HEK293 (cell line): ENCODE results near the gene ITGA3.

ENCODE experiments used
- CTCF ChIA-PET: fragments of 350-600 bp; formaldehyde crosslinking; extraction: SDS; loops from one replicate; lab custom pipeline; 2021; ENCODE audit warnings: antibody characterized with exemption; lab: Yijun Ruan, JAX
- POLR2A ChIA-PET: fragments of 300-600 bp; formaldehyde crosslinking; extraction: SDS; loops from one replicate; lab custom pipeline; 2020; ENCODE audit warnings: antibody characterized with exemption, inconsistent platforms; lab: Yijun Ruan, JAX
- H3K27ac ChIP-seq: fragments of 200-500 bp; sonication (Bioruptor generic); 2 replicates; pipeline ENCODE4 v1.5.1; 2014; ENCODE audit warnings: low read depth, low read length, control low read depth, inconsistent platforms; ENCODE audit errors: extremely low read depth
- H3K36me3 ChIP-seq, 2 experiments: fragments of 200-500 bp in 1 of 2; sonication (Bioruptor generic) in 1 of 2; 1 replicate in 1 of 2; 2 replicates in 1 of 2; pipeline ENCODE4 v1.5.1; 2014 to 2017; ENCODE audit warnings: inconsistent platforms in 2 of 2, low read length in 2 of 2; ENCODE audit not compliant: control insufficient read depth in 2 of 2, insufficient read depth in 1 of 2
- H3K4me1 ChIP-seq: fragments of 200-500 bp; sonication (Bioruptor generic); 2 replicates; pipeline ENCODE4 v1.5.1; 2014; ENCODE audit warnings: mild to moderate bottlenecking, low read length, inconsistent platforms; ENCODE audit not compliant: control insufficient read depth, insufficient read depth
- H3K4me3 ChIP-seq: 2 replicates; pipeline ENCODE4 v1.5.1; 2011; ENCODE audit warnings: low read depth, mild to moderate bottlenecking, control low read depth, low read length, moderate library complexity
- H3K9me3 ChIP-seq: fragments of 200-500 bp; sonication (Bioruptor generic); 2 replicates; pipeline ENCODE4 v1.5.1; 2014; ENCODE audit warnings: low read depth, low read length, inconsistent platforms; ENCODE audit not compliant: control insufficient read depth, insufficient read depth
- BCL11A ChIP-seq: fragments of 450-650 bp; formaldehyde crosslinking; IDR thresholded peaks from 2 replicates; pipeline ENCODE4 v1.5.1; 2016; ENCODE audit warnings: low read depth, missing biosample characterization, missing genetic modification characterization
- HIC1 ChIP-seq: fragments of 450-650 bp; formaldehyde crosslinking; IDR thresholded peaks from 2 replicates; pipeline ENCODE4 v1.5.1; 2016; ENCODE audit warnings: missing biosample characterization, missing genetic modification characterization
- HOXD13 ChIP-seq: sonication (generic); formaldehyde crosslinking; IDR thresholded peaks from 2 replicates; pipeline ENCODE4 v1.8.0; 2022; ENCODE audit warnings: missing genetic modification reagents, borderline replicate concordance
- KLF17 ChIP-seq: fragments of 450-650 bp; formaldehyde crosslinking; IDR thresholded peaks from 2 replicates; pipeline ENCODE4 v1.5.1; 2016; ENCODE audit warnings: missing biosample characterization, missing genetic modification characterization
- PATZ1 ChIP-seq: fragments of 450-650 bp; formaldehyde crosslinking; IDR thresholded peaks from 2 replicates; pipeline ENCODE4 v1.5.1; 2016; ENCODE audit warnings: missing biosample characterization, missing genetic modification characterization
- PRDM1 ChIP-seq: fragments of 450-650 bp; formaldehyde crosslinking; IDR thresholded peaks from 2 replicates; pipeline ENCODE4; 2016; ENCODE audit warnings: missing biosample characterization, missing genetic modification characterization
- RBAK ChIP-seq: fragments of 450-650 bp; formaldehyde crosslinking; IDR thresholded peaks from 2 replicates; pipeline ENCODE4 v1.5.1; 2016; ENCODE audit warnings: missing biosample characterization, missing genetic modification characterization
- SETDB1 ChIP-seq: IDR thresholded peaks from one replicate; pipeline ENCODE4 v1.6.1; 2017; ENCODE audit warnings: mild to moderate bottlenecking, low read length, moderate library complexity, mixed read lengths; ENCODE audit not compliant: insufficient read length
- YY1 ChIP-seq: fragments of 450-650 bp; formaldehyde crosslinking; IDR thresholded peaks from 2 replicates; pipeline ENCODE4 v1.5.1; 2018; ENCODE audit warnings: missing biosample characterization, missing genetic modification characterization
- ZBTB44 ChIP-seq: fragments of 450-650 bp; IDR thresholded peaks from 2 replicates; pipeline ENCODE4 v1.5.1; 2018; ENCODE audit warnings: missing biosample characterization, mild to moderate bottlenecking, missing genetic modification characterization
- ZIC2 ChIP-seq: fragments of 450-650 bp; formaldehyde crosslinking; IDR thresholded peaks from 2 replicates; pipeline ENCODE4 v1.5.1; 2016; ENCODE audit warnings: missing biosample characterization, missing genetic modification characterization
- ZNF121 ChIP-seq: fragments of 450-650 bp; formaldehyde crosslinking; IDR thresholded peaks from 2 replicates; pipeline ENCODE4 v1.5.1; 2016; ENCODE audit warnings: missing biosample characterization, missing genetic modification characterization
- ZNF184 ChIP-seq: fragments of 450-650 bp; IDR thresholded peaks from 2 replicates; pipeline ENCODE4 v1.5.1; 2018; ENCODE audit warnings: missing biosample characterization, mild to moderate bottlenecking, missing genetic modification characterization
- ZNF23 ChIP-seq: fragments of 450-650 bp; formaldehyde crosslinking; IDR thresholded peaks from 2 replicates; pipeline ENCODE4 v1.5.1; 2016; ENCODE audit warnings: missing biosample characterization, missing genetic modification characterization, borderline replicate concordance
- ZNF280D ChIP-seq: fragments of 450-650 bp; formaldehyde crosslinking; IDR thresholded peaks from 2 replicates; pipeline ENCODE4 v1.5.1; 2016; ENCODE audit warnings: missing biosample characterization, missing genetic modification characterization
- ZNF362 ChIP-seq: fragments of 450-650 bp; formaldehyde crosslinking; IDR thresholded peaks from 2 replicates; pipeline ENCODE4 v1.5.1; 2016; ENCODE audit warnings: missing biosample characterization, missing genetic modification characterization
- ZNF580 ChIP-seq: fragments of 450-650 bp; formaldehyde crosslinking; IDR thresholded peaks from 2 replicates; pipeline ENCODE4 v1.5.1; 2016; ENCODE audit warnings: missing biosample characterization, missing genetic modification characterization
- ZNF600 ChIP-seq: fragments of 450-650 bp; formaldehyde crosslinking; IDR thresholded peaks from 2 replicates; pipeline ENCODE4 v1.5.1; 2016; ENCODE audit warnings: missing biosample characterization, missing genetic modification characterization

Gene ITGA3

DNA sequence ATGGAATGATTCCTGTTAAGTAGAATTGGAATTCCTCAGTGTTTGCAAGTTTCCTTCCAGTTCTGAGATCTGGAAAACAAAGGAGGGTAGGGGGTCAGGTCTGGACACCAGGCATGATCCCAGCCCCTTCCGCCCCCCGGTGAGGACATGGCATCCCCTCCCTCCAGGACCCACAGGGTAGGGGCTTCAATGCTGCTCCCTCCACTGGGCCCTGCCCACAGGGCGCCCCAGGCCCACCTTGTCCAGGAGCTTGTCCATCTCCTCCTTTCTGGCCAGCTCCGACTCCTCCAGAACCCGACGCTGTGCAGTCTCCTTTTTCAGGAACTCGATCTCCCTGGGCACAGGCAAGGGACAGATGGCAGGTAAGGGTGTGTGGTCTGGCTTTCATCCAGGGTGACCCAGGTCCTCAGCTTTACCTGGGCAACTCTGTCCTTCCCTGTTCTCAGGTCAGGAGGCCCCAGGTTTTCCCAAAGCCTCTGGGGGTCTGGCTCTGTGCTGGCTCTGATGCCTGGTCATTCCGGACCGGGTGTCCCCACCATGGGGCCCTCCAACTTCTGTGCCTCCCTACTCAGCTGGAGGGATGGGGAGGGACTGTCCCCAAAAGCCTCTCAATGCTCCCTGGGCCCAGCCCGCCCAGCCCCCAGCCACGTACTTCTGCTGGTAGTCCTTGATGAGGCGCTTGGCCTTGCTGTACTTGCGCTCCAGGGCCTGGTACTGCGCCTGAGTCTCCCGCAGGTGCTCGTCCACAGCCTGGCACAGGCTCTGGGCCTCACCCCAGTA lies 79.6 kb downstream of the ITGA3 start:
- H3K4me3 ChIP-seq = no peak overlapping the region
- no peaks in the 10 kb centered on the region for H3K9me3 ChIP-seq
- H3K4me1 ChIP-seq = no peaks in the 10 kb centered on the region
- ChIA-PET POLR2A (interaction anchor here (2.4 kb wide), 1 partner anchor 17 kb away, joined by 10 read pairs; no protein-coding TSS in a partner anchor), CTCF (interaction anchor here (0.5 to 1.2 kb wide), 3 partner anchors 29 to 65 kb away, joined by 3 to 6 read pairs (median 5); partner anchors contain the start of genes PDK2 and SGCA)
- peaks cover 17 to 73% of the 10 kb centered on the region in 2 experiments for H3K36me3 ChIP-seq
- H3K27ac ChIP-seq = no peak overlapping the region
- TF ChIP-seq HIC1 (tag by site-specific recombination) = peak; percentile 52; the same call in 1 of the 2 replicates
- TF ChIP-seq ZNF600 = peak; percentile 96
- no peak for TF ChIP-seq YY1 (tag by site-specific recombination)
- TF ChIP-seq, all 188 proteins: peak for 2

DNA sequence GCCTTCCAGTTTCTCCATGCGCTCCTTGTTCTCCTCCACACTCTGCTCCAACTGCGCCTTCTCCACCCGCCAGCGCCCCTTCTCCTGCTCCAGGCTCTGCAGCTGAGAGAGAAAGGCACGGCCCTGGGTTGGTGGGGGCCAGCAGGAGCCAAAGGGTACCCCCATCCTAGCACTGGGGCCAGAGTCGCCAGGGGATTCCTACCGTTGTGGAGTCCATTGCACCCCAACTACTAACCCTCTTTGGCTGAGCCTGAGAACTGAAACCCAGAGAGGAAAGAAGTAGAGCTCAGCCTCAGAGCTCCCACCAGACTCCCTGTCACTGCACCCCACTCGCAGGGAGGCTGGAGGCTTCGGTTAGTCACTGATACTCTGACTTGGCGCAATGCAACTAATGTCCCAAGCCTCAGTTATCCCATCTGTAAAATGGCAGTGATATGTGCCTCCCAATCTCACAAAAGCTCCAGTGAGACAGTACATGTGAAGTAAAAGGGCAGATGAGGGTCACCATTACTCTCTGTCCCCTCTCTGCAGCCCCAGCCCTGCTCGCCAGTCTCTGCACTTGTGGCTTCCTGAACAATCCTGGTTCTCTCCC lies 80.3 kb downstream of the ITGA3 start:
- TF ChIP-seq ZNF121 (tag by site-specific recombination) = no peak
- TF ChIP-seq KLF17 (tag by site-specific recombination) = no peak
- no peak for TF ChIP-seq ZNF280D (tag by site-specific recombination)
- TF ChIP-seq BCL11A (tag by site-specific recombination) = no peak
- no peak for TF ChIP-seq SETDB1
- no peak for TF ChIP-seq ZNF362 (tag by site-specific recombination)
- TF ChIP-seq ZNF23 = no peak
- TF ChIP-seq PRDM1 (tag by site-specific recombination) = no peak
- TF ChIP-seq ZIC2 = no peak
- TF ChIP-seq RBAK (tag by site-specific recombination) = no peak
- TF ChIP-seq ZNF184 (tag by site-specific recombination) = no peak
- TF ChIP-seq ZNF580 (tag by site-specific recombination) = no peak
- TF ChIP-seq HOXD13 (CRISPR knock-in tag) = no peak
- no peak for TF ChIP-seq PATZ1
- no peak for TF ChIP-seq ZBTB44
- CTCF ChIA-PET = interaction anchor here (0.9 to 1.5 kb wide), 5 partner anchors 21 to 42 kb away, joined by 3 to 10 read pairs (median 5); partner anchors contain the start of genes PDK2 and SGCA
- no peaks in the 10 kb centered on the region for H3K9me3 ChIP-seq
- H3K4me3 ChIP-seq = no peak overlapping the region
- POLR2A ChIA-PET = interaction anchor here (0.9 to 2.4 kb wide), 4 partner anchors 16 to 42 kb away, joined by 3 to 10 read pairs (median 3); no protein-coding TSS in a partner anchor
- no peaks in the 10 kb centered on the region for H3K4me1 ChIP-seq
- no peak overlapping the region for H3K27ac ChIP-seq
- peaks cover 22 to 80% of the 10 kb centered on the region in 2 experiments for H3K36me3 ChIP-seq
